Activated T-cell treated with anti-CD3 and anti-CD28 coated beads, Interleukin-2, amount 50 U/mL, for 4 hours (primary cell): ENCODE data around the gene CHSY1. TPM values are rescaled to one million over a fixed set of nuclear protein-coding genes. Genes with fewer than 3 reads are reported as not detected.
A peak's percentile ranks its signal among the peaks of the same experiment; 100 is the strongest.

Experiments used
- ATAC-seq, 2 donors: fragments of 200-7000 bp; cut with Tn5 transposase; one replicate each; pipeline ENCODE4 v1.10.0; 2021
- DNase-seq: peaks from one replicate; pipeline ENCODE4 v3.0.0-alpha.2; 2020
- H3K27me3 Mint-ChIP-seq: one replicate; pipeline ENCODE4 v1.8.0; 2021; ENCODE audit warnings: low read depth, mixed read lengths
- H3K36me3 Mint-ChIP-seq: one replicate; pipeline ENCODE4 v1.8.0; 2022; ENCODE audit warnings: mixed read lengths; ENCODE audit not compliant: insufficient read depth
- H3K4me1 Mint-ChIP-seq: one replicate; pipeline ENCODE4 v1.8.0; 2021; ENCODE audit warnings: low read depth, mixed read lengths
- H3K4me3 Mint-ChIP-seq: one replicate; pipeline ENCODE4 v1.8.0; 2021; ENCODE audit warnings: mild to moderate bottlenecking, moderate library complexity, mixed read lengths
- H3K9me3 Mint-ChIP-seq: one replicate; pipeline ENCODE4 v1.8.0; 2021; ENCODE audit warnings: mixed read lengths
- total RNA-seq, 3 donors: library from RNA; stranded (reverse); gene quantifications; one replicate each; pipeline ENCODE4 v1.2.1, GENCODE V29; 2021

The CHSY1 gene
- total RNA-seq, 3 donors from 2014 or later: 79.7 to 94.4 (median 88.0) TPM

DNA sequence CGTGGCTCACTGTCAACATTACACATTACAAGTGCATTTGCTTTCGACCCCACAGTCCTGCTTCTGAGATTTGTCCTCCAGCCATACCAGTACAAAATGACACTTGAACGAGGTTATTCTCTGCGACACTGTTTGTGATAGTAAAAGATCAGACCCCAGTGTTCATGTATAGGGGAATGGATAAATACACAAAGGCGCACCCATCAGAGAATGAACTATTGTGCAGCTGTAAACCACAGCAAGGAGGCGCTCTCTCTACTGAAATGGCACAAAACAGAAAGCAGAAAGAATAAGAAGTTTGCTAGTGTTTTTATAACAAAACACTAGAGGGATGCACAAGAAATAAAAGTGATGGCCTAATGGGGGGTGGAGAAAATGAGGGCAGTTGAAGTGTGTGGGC lies 4.9 kb upstream of the CHSY1 start:
- DNase-seq: no peak
- peaks cover 2% of the 10 kb centered on the region for H3K27me3 Mint-ChIP-seq
- no peaks in the 10 kb centered on the region for H3K9me3 Mint-ChIP-seq
- no peak for ATAC-seq
- no peaks in the 10 kb centered on the region for H3K36me3 Mint-ChIP-seq
- no peak overlapping the region for H3K4me3 Mint-ChIP-seq
- peaks cover 27% of the 10 kb centered on the region for H3K4me1 Mint-ChIP-seq

GRCh38 chr15:101255615-101256241 lies 3.9 kb upstream of the CHSY1 start:
- ATAC-seq: no peak
- Mint-ChIP-seq H3K4me1 (peaks cover 27% of the 10 kb centered on the region), H3K36me3 (peaks cover under 1% of the 10 kb centered on the region), H3K4me3 (no peak overlapping the region), H3K9me3 (no peaks in the 10 kb centered on the region), H3K27me3 (peaks cover 2% of the 10 kb centered on the region)
- DNase-seq: no peak

- ATAC-seq (no peak), DNase-seq (no peak)
- peaks cover 2% of the 10 kb centered on the region for H3K27me3 Mint-ChIP-seq
- no peak overlapping the region for H3K4me3 Mint-ChIP-seq
- H3K9me3 Mint-ChIP-seq: no peaks in the 10 kb centered on the region
- peaks cover 32% of the 10 kb centered on the region for H3K4me1 Mint-ChIP-seq
- H3K36me3 Mint-ChIP-seq: peaks cover 6% of the 10 kb centered on the region
These were observed 3.2 kb upstream of the CHSY1 start for GRCh38 chr15:101255051-101255395.

DNA sequence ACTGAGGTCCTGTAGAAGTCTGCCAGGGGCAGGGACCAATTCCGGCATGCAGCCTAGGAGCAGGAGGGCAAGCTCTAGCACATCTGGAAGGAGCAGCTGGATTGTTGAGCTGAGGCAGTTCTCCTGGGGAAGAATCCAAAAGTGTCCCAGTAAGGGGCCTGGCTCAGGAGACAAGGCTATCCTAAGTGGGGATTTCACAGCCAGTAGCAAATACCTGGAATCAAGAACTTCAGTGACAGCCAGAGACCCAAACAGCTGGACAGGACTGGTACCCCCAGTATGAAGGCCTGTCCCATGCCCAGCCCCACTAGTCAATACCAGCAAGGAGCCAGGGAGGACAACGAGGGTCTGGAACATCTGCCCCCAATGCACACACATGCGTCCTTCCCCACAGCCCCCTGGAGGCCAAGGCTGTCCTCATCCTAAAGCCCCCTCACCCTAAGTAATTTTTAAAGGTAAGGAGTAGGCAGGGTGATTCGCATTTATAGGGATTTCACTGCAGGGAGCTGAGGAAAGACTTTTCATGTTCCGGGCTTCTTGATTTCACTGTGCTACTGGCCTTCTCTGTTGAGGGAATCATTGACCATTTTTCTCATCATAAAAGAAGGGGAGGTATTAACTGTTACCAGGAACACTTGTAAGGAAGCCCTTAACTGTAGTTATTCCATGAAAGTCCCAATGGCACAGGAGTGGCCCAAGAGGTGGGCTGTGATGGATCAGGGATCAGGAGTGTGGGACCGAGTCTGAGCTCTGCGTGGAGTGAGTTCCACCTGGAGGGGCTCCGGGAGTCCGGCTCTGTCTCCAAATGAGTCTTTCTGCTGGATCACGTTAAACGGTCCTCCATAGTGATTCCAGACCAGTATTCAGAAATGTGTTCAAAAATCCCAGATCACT lies 2.6 kb upstream of the CHSY1 start:
- Mint-ChIP-seq H3K27me3 (peaks cover 2% of the 10 kb centered on the region), H3K9me3 (no peaks in the 10 kb centered on the region), H3K36me3 (peaks cover 10% of the 10 kb centered on the region), H3K4me1 (peaks cover 38% of the 10 kb centered on the region), H3K4me3 (no peak overlapping the region)
- no peak for DNase-seq
- ATAC-seq: no peak

- peak in 1 of 2 donors; percentile 9 for ATAC-seq
- Mint-ChIP-seq H3K4me3 (peak overlapping the region; percentile 89), H3K36me3 (peaks cover 17% of the 10 kb centered on the region), H3K4me1 (peaks cover 48% of the 10 kb centered on the region), H3K9me3 (no peaks in the 10 kb centered on the region), H3K27me3 (no peaks in the 10 kb centered on the region)
- no peak for DNase-seq
These were observed 988 bp upstream of the CHSY1 start for GRCh38 chr15:101252836-101253235.

GRCh38 chr15:101250873-101251829 lies 697 bp downstream of the CHSY1 start:
- H3K36me3 Mint-ChIP-seq: peaks cover 22% of the 10 kb centered on the region
- peak overlapping the region; percentile 90 for H3K4me3 Mint-ChIP-seq
- DNase-seq (no peak), ATAC-seq (peak; percentile 42 to 55)
- no peaks in the 10 kb centered on the region for H3K27me3 Mint-ChIP-seq
- no peaks in the 10 kb centered on the region for H3K9me3 Mint-ChIP-seq
- H3K4me1 Mint-ChIP-seq: peaks cover 65% of the 10 kb centered on the region

DNA sequence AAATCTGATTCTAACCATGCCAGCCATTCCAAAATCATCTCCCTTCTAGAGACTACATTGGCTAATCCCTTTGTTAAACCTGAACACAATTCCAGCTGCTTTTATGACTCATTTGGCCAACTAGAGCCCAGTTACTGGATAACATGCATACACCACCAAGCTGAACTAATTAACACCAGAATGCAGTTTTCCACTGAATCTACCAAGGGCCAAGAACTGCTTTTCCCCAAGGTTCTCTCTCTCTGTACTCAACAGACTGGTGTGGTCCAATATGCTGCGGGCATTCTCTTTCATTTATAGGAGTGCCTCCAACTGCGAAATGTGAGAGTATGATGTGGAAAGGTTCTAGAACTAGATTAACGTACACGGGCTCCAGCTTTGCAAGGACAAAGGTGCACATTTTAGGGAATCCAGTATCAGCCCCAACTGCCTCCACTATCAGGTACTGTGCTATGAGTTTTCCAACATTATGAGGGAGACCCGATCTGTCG lies 1.5 kb downstream of the CHSY1 start:
- no peaks in the 10 kb centered on the region for H3K9me3 Mint-ChIP-seq
- H3K27me3 Mint-ChIP-seq: no peaks in the 10 kb centered on the region
- H3K4me1 Mint-ChIP-seq: peaks cover 69% of the 10 kb centered on the region
- no peak for ATAC-seq
- H3K4me3 Mint-ChIP-seq: peak overlapping the region; percentile 90
- H3K36me3 Mint-ChIP-seq: peaks cover 29% of the 10 kb centered on the region
- no peak for DNase-seq

DNA sequence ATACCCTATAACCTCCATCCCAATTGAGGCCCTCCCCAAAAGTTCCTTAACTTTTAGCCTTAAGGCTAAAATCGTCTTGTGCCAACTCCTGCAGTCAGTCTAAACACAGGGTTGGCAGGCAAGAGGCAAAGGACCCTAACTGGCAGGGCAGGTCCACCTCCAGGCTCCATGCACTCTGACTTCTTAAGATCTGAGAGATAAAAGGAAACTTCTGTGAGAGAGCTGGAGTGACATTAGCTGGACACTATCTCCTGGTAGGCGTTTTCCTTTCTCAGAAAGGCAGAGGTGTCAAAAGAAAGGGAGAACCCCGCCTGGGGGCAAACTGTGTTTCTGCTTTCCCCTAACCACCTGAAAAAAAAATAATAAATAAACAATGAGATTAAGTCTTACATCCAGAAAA lies 3.6 kb downstream of the CHSY1 start:
- Mint-ChIP-seq H3K9me3 (no peaks in the 10 kb centered on the region), H3K27me3 (no peaks in the 10 kb centered on the region), H3K36me3 (peaks cover 39% of the 10 kb centered on the region)

DNA sequence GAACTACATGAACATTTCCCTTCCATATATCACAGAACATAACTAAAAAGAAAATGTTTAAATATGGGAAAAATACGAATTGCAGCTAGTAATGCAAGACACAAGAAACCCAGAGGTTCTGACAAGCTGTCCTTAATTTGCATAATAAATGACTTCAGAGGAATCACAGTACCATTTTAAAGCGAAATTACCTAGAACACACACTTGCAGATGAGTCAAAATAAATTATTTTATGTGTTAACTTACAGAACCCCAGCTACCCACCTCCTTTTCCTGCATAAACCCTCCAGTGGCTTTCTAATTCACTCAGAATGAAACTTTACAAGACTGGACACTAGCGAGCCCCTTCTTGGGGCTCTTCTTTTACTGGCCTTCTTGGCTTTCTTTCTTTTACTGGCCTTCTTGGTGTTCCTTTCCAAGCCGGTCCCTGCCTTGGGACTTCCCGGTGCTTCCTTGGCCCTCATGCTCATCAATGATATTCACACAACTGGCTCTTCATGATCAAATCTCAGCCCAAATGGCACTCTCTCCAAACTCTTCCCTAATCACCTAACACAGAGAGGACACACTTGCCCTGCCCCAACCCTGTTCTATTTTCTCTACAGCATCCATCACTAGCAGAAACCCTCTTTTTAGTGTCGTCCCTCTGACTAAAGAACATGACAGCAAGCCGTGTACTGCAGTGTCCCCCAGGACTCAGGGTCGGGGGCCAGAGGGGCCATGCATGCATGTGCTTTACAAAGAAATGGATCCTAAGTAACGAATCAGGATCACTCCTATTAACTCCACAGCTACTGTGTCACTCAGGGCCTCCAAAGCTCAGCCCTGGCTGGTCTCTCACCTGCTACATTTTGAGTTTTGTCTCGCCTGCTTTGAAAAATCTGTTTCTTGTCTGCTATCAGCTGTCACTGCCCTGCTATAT lies 4.8 kb downstream of the CHSY1 start:
- Mint-ChIP-seq H3K27me3 (no peaks in the 10 kb centered on the region), H3K9me3 (no peaks in the 10 kb centered on the region), H3K4me3 (peak overlapping the region; percentile 90), H3K4me1 (peaks cover 80% of the 10 kb centered on the region), H3K36me3 (peaks cover 42% of the 10 kb centered on the region)
- ATAC-seq: peak; percentile 12 to 23
- DNase-seq: no peak

More for the DNA sequence above, 3.6 kb downstream of the CHSY1 start:
- Mint-ChIP-seq H3K4me3 (peak overlapping the region; percentile 90), H3K4me1 (peaks cover 78% of the 10 kb centered on the region)
- DNase-seq (no peak), ATAC-seq (no peak)

DNA sequence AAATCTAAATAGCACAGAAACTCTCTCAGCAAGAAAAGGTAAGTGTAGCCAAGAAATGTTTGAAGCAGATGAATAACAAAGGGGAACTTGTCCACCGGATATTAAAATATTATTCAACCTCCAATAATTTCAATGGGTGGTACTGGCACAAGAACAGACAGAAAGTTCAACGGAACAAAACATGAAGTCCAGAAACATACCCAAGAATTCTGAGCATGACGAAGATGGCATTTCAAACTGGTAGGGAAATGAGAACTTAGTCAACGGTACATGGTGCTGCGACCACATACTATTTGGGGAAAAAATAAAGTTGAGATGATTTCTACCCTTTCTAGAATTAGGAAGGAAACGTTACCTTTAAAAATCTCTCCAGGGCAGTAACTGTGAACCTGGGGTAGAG lies 5.5 kb downstream of the CHSY1 start:
- DNase-seq: no peak
- Mint-ChIP-seq H3K4me3 (peak overlapping the region; percentile 90), H3K4me1 (peaks cover 85% of the 10 kb centered on the region), H3K9me3 (no peaks in the 10 kb centered on the region), H3K36me3 (peaks cover 44% of the 10 kb centered on the region), H3K27me3 (no peaks in the 10 kb centered on the region)
- no peak for ATAC-seq

DNA sequence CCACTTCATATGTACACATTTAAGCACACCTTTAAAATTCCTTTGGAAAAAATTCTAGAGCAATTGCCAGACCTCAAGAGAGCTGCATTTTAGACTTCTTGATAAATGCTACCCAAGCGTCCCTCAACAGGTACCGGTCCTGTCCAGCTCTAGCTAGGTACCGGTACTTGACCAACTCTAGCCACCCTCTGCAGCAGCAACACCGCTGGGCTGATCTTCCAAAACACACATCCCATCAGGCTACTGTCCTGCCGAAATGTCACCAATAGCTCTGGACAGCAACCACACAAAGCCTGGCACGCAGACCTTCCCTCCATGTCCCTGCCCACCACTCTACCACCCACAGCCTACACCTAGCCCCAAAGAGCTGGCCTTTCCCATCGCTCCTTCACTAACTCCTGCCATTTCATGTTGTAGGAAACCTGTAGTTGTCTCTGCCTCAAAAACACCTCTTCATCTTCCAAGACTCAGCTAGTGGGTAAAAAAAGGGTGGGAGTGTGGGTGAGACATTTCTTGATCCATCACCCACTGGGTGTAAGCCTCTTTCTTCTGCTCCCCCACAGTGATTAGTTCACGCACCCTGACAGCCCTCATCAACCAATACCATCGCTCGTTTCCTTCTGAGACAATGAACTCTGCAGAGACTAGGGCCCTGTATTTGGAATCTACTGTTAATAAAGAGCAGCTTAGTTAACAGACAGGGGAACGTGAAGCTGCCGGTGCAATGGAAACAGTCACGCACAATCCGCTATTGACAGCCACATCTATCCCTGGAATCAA lies 6.8 kb downstream of the CHSY1 start:
- Mint-ChIP-seq H3K27me3 (no peaks in the 10 kb centered on the region), H3K9me3 (no peaks in the 10 kb centered on the region), H3K4me3 (peak overlapping the region; percentile 90), H3K4me1 (peaks cover 89% of the 10 kb centered on the region), H3K36me3 (peaks cover 38% of the 10 kb centered on the region)
- ATAC-seq (peak in 1 of 2 donors; percentile 15), DNase-seq (no peak)

- peaks cover 33% of the 10 kb centered on the region for H3K36me3 Mint-ChIP-seq
- H3K27me3 Mint-ChIP-seq: no peaks in the 10 kb centered on the region
- H3K4me3 Mint-ChIP-seq: peak overlapping the region; percentile 90
- ATAC-seq (no peak), DNase-seq (no peak)
- no peaks in the 10 kb centered on the region for H3K9me3 Mint-ChIP-seq
- peaks cover 90% of the 10 kb centered on the region for H3K4me1 Mint-ChIP-seq
These were observed 7.6 kb downstream of the CHSY1 start for GRCh38 chr15:101244036-101244781.
